GM12878 (cell line): ENCODE data around the gene AMY2B. TPM values are rescaled to one million over a fixed set of nuclear protein-coding genes. Genes with fewer than 3 reads are reported as not detected.

ENCODE experiments used
- BRCA1 ChIP-seq: IDR thresholded peaks from 2 replicates; pipeline ENCODE4 v1.6.1; 2011; ENCODE audit warnings: low read depth, low read length, improper control_type of control experiment
- CBX5 ChIP-seq: sonication (generic); IDR thresholded peaks from 2 replicates; pipeline ENCODE4 v1.6.1; 2016; ENCODE audit warnings: low read depth, moderate library complexity, mild to moderate bottlenecking, inconsistent platforms
- EP300 ChIP-seq, 2 experiments: fragments of 150-350 bp in 1 of 2; IDR thresholded peaks; 2 replicates each; pipeline ENCODE4 v1.6.1; 2011 to 2012; ENCODE audit warnings: low read depth in 2 of 2, low read length in 2 of 2, borderline replicate concordance in 1 of 2, improper control_type of control experiment in 1 of 2, inconsistent platforms in 1 of 2; ENCODE audit not compliant: control insufficient read depth in 1 of 2
- IRF4 ChIP-seq: IDR thresholded peaks from 2 replicates; pipeline ENCODE4 v1.6.1; 2011; ENCODE audit warnings: low read depth, low read length
- NFIC ChIP-seq: IDR thresholded peaks from 2 replicates; pipeline ENCODE4 v1.6.1; 2012; ENCODE audit warnings: low read depth, mild to moderate bottlenecking, inconsistent platforms, low read length, moderate library complexity
- NFYB ChIP-seq: IDR thresholded peaks from 2 replicates; pipeline ENCODE4 v1.6.1; 2011; ENCODE audit warnings: low read depth, mild to moderate bottlenecking, low read length, improper control_type of control experiment, moderate library complexity; ENCODE audit not compliant: insufficient read depth
- PAX8 ChIP-seq: fragments of 450-650 bp; IDR thresholded peaks from 2 replicates; pipeline ENCODE4 v1.6.1; 2017; ENCODE audit warnings: mild to moderate bottlenecking, moderate library complexity
- POU2F2 ChIP-seq: IDR thresholded peaks from 3 replicates; pipeline ENCODE4 v1.6.1; 2011; ENCODE audit warnings: low read depth, mild to moderate bottlenecking, low read length, borderline replicate concordance
- TARDBP ChIP-seq: IDR thresholded peaks from 2 replicates; pipeline ENCODE4 v1.6.1; 2016; ENCODE audit warnings: borderline replicate concordance
- WRNIP1 ChIP-seq: IDR thresholded peaks from 2 replicates; pipeline ENCODE4 v1.6.1; 2011; ENCODE audit warnings: low read depth, low read length, improper control_type of control experiment, borderline replicate concordance
- YBX1 ChIP-seq: fragments of 450-650 bp; IDR thresholded peaks from 2 replicates; pipeline ENCODE4 v1.6.1; 2016; ENCODE audit warnings: antibody characterized with exemption
- YY1 ChIP-seq: IDR thresholded peaks from 2 replicates; pipeline ENCODE4 v1.6.1; 2011; ENCODE audit warnings: low read depth, mild to moderate bottlenecking, low read length
- ZNF207 ChIP-seq: fragments of 450-650 bp; IDR thresholded peaks from 2 replicates; pipeline ENCODE4 v1.6.1; 2014; ENCODE audit warnings: antibody characterized with exemption, mild to moderate bottlenecking, borderline replicate concordance
- ZSCAN29 ChIP-seq: fragments of 450-650 bp; IDR thresholded peaks from 2 replicates; pipeline ENCODE4 v1.6.1; 2017; ENCODE audit warnings: mild to moderate bottlenecking, moderate library complexity
- polyA plus RNA-seq, 11 experiments: library from polyadenylated mRNA; depleted of rRNA in 4 of 11; unstranded in 6 of 11; stranded (reverse) in 5 of 11; fragments of >200 nt; fragmentation: Nextera tagmentation in 4 of 11; fragmentation: Illumina TruSeq in 1 of 11; extraction: Ambion mirVana in 4 of 11; extraction: Trizol in 1 of 11; gene quantifications; 1 replicate in 1 of 11; 2 replicates in 10 of 11; pipeline versions ENCODE4 v1.2.1 to v1.2.3, GENCODE V29; 2011 to 2016; ENCODE audit warnings: inconsistent platforms in 2 of 11, missing spikeins in 2 of 11, low read depth in 1 of 11
- total RNA-seq, 4 experiments: library from RNA; depleted of rRNA in 3 of 4; stranded (reverse); fragments of >200 nt in 3 of 4; fragmentation: Illumina TruSeq in 1 of 4; extraction: Trizol in 1 of 4; gene quantifications; 2 replicates each; pipeline versions ENCODE4 v1.2.1 to v1.2.3, GENCODE V29; 2013 to 2021
- TF ChIP-seq, protein P1 (sequence below): fragments of 450-650 bp; IDR thresholded peaks from 2 replicates; pipeline ENCODE4 v1.6.1; 2014; ENCODE audit warnings: mild to moderate bottlenecking
- TF ChIP-seq, protein P2 (sequence below): fragments of 450-650 bp; IDR thresholded peaks from 2 replicates; pipeline ENCODE4 v1.6.1; 2018; ENCODE audit warnings: mild to moderate bottlenecking, low read depth, moderate library complexity; ENCODE audit not compliant: partially characterized antibody
- TF ChIP-seq, protein P3 (sequence below): fragments of 450-650 bp; IDR thresholded peaks from 2 replicates; pipeline ENCODE4 v1.6.1; 2017; ENCODE audit warnings: mild to moderate bottlenecking, low read depth, inconsistent platforms; ENCODE audit not compliant: poor library complexity, severe bottlenecking
- TF ChIP-seq, protein P4 (sequence below): IDR thresholded peaks from 2 replicates; pipeline ENCODE4 v1.6.1; 2011; ENCODE audit warnings: low read depth, mild to moderate bottlenecking, low read length, moderate library complexity, borderline replicate concordance; ENCODE audit errors: extremely low read depth
- TF ChIP-seq, protein P5 (sequence below): fragments of 450-650 bp; IDR thresholded peaks from 2 replicates; pipeline ENCODE4 v1.6.1; 2017; ENCODE audit warnings: borderline replicate concordance
- TF ChIP-seq, protein P6 (sequence below): IDR thresholded peaks from 2 replicates; pipeline ENCODE4 v1.6.1; 2011; ENCODE audit warnings: low read depth, low read length, improper control_type of control experiment, borderline replicate concordance

AMY2B gene
- total and polyA plus RNA-seq, 10 of the 15 experiments (the other 5 are each of a cell fraction or from before 2014, with no cell fraction given) = 2.1 to 9.9 (median 4.8) TPM

DNA sequence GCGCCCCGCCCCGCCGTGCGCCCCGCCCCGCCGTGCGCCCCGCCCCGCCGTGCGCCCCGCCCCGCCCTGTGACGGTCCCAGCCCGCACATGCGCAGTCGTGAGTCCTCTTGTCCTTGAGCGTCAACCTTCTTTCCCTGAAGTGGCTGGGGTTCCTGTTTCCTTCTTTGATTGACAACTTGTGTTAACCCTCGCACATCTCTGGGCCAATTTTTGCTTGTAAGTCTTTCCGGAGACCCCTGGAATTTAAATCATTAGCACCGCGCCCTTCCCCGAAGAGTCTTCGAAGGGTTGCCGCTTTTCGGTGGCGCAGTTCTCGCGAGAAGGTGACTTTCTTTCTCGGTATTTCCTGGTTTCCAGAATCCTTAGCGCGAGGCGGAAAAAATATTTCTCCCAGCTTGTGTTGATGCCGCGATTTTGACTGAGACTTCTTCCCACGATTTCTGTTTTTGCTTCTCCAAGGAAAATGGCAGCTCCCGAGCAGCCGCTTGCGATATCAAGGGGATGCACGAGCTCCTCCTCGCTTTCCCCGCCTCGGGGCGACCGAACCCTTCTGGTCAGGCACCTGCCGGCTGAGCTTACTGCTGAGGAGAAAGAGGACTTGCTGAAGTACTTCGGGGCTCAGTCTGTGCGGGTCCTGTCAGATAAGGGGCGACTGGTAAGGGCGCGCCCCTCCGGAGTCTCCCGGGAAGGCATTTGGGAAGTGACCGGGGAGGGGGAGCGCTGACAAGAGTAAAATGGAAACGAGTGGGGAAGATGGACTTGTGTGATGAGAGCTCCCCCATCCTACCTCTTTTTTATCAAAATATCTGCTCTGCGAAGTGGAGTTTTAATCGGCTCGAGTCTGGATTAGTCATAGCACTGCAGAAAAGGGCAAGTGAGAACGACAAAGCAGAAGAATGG is 45.5 kb upstream of the AMY2B start, which contains the start of gene RNPC3 (continued):
- TF ChIP-seq, protein P1, sequence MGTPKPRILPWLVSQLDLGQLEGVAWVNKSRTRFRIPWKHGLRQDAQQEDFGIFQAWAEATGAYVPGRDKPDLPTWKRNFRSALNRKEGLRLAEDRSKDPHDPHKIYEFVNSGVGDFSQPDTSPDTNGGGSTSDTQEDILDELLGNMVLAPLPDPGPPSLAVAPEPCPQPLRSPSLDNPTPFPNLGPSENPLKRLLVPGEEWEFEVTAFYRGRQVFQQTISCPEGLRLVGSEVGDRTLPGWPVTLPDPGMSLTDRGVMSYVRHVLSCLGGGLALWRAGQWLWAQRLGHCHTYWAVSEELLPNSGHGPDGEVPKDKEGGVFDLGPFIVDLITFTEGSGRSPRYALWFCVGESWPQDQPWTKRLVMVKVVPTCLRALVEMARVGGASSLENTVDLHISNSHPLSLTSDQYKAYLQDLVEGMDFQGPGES = no peak
- TF ChIP-seq, protein P2, sequence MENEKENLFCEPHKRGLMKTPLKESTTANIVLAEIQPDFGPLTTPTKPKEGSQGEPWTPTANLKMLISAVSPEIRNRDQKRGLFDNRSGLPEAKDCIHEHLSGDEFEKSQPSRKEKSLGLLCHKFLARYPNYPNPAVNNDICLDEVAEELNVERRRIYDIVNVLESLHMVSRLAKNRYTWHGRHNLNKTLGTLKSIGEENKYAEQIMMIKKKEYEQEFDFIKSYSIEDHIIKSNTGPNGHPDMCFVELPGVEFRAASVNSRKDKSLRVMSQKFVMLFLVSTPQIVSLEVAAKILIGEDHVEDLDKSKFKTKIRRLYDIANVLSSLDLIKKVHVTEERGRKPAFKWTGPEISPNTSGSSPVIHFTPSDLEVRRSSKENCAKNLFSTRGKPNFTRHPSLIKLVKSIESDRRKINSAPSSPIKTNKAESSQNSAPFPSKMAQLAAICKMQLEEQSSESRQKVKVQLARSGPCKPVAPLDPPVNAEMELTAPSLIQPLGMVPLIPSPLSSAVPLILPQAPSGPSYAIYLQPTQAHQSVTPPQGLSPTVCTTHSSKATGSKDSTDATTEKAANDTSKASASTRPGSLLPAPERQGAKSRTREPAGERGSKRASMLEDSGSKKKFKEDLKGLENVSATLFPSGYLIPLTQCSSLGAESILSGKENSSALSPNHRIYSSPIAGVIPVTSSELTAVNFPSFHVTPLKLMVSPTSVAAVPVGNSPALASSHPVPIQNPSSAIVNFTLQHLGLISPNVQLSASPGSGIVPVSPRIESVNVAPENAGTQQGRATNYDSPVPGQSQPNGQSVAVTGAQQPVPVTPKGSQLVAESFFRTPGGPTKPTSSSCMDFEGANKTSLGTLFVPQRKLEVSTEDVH = peak; percentile 54
- no peak for TF ChIP-seq ZNF207
- TF ChIP-seq ZSCAN29 = no peak
- no peak for TF ChIP-seq IRF4
- TF ChIP-seq POU2F2 = no peak
- TF ChIP-seq TARDBP = no peak
- no peak for TF ChIP-seq PAX8
- peak; percentile 69; the same call in 1 of the 2 replicates for TF ChIP-seq YY1
- TF ChIP-seq YBX1 = no peak
- TF ChIP-seq, protein P3, sequence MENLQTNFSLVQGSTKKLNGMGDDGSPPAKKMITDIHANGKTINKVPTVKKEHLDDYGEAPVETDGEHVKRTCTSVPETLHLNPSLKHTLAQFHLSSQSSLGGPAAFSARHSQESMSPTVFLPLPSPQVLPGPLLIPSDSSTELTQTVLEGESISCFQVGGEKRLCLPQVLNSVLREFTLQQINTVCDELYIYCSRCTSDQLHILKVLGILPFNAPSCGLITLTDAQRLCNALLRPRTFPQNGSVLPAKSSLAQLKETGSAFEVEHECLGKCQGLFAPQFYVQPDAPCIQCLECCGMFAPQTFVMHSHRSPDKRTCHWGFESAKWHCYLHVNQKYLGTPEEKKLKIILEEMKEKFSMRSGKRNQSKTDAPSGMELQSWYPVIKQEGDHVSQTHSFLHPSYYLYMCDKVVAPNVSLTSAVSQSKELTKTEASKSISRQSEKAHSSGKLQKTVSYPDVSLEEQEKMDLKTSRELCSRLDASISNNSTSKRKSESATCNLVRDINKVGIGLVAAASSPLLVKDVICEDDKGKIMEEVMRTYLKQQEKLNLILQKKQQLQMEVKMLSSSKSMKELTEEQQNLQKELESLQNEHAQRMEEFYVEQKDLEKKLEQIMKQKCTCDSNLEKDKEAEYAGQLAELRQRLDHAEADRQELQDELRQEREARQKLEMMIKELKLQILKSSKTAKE = peak; percentile 52
- TF ChIP-seq WRNIP1 = no peak
- TF ChIP-seq BRCA1 = peak; percentile 91
- TF ChIP-seq EP300 (IDR thresholded peaks at IDR 0.05; ENCODE audit: borderline replicate concordance in 1 of 2, control insufficient read depth in 1 of 2, low read depth in 2 of 2, low read length in 2 of 2) = no peak
- TF ChIP-seq NFIC = no peak
- no peak for TF ChIP-seq CBX5
- TF ChIP-seq, protein P4, sequence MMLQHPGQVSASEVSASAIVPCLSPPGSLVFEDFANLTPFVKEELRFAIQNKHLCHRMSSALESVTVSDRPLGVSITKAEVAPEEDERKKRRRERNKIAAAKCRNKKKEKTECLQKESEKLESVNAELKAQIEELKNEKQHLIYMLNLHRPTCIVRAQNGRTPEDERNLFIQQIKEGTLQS = no peak
- no peak for TF ChIP-seq NFYB
- TF ChIP-seq, protein P5, sequence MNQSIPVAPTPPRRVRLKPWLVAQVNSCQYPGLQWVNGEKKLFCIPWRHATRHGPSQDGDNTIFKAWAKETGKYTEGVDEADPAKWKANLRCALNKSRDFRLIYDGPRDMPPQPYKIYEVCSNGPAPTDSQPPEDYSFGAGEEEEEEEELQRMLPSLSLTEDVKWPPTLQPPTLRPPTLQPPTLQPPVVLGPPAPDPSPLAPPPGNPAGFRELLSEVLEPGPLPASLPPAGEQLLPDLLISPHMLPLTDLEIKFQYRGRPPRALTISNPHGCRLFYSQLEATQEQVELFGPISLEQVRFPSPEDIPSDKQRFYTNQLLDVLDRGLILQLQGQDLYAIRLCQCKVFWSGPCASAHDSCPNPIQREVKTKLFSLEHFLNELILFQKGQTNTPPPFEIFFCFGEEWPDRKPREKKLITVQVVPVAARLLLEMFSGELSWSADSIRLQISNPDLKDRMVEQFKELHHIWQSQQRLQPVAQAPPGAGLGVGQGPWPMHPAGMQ = peak; percentile 83
- TF ChIP-seq, protein P6, sequence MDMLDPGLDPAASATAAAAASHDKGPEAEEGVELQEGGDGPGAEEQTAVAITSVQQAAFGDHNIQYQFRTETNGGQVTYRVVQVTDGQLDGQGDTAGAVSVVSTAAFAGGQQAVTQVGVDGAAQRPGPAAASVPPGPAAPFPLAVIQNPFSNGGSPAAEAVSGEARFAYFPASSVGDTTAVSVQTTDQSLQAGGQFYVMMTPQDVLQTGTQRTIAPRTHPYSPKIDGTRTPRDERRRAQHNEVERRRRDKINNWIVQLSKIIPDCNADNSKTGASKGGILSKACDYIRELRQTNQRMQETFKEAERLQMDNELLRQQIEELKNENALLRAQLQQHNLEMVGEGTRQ = no peak
